Measurements from ENCODE around the gene TRPC1. TPM values are rescaled to one million over a fixed set of nuclear protein-coding genes. Genes with fewer than 3 reads are reported as not detected.

The TRPC1 gene
- total RNA-seq, 1 experiment from 2014 or later = 19.8 TPM

- no peak for DNase-seq (ENCODE audit: low read depth)
These were observed 116.0 kb downstream of the TRPC1 start for GRCh38 chr3:142839831-142840230.

- peak; percentile 64 for DNase-seq (ENCODE audit: low read depth)
These were observed 120.6 kb downstream of the TRPC1 start for GRCh38 chr3:142844339-142844977.

- DNase-seq (ENCODE audit: low read depth) = no peak
These were observed 123.1 kb downstream of the TRPC1 start for GRCh38 chr3:142846779-142847577.

GRCh38 chr3:142849148-142849547, 125.3 kb downstream of the TRPC1 start:
- DNase-seq (ENCODE audit: low read depth) = no peak

- peak; percentile 94 for DNase-seq (ENCODE audit: low read depth)
These were observed 126.7 kb downstream of the TRPC1 start for GRCh38 chr3:142850395-142851023.

GRCh38 chr3:142852009-142852408, 128.2 kb downstream of the TRPC1 start:
- no peak for DNase-seq (ENCODE audit: low read depth)

- peak; percentile 19 for DNase-seq (ENCODE audit: low read depth)
These were observed 129.7 kb downstream of the TRPC1 start for GRCh38 chr3:142853270-142854168.

GRCh38 chr3:142857056-142857455, 133.2 kb downstream of the TRPC1 start:
- peak; percentile 27 for DNase-seq (ENCODE audit: low read depth)

Other genes starting within 250 kb of the TRPC1 start
- gene ATR, start 145.3 kb upstream of the TRPC1 start, total RNA-seq (2014; rRNA removed; shearing (Covaris generic)) = 23.7 and 27.5 TPM in 2 replicates
- 3.7 and 4.9 TPM in 2 replicates for gene PLS1, start 127.6 kb upstream of the TRPC1 start, total RNA-seq (2014; rRNA removed; shearing (Covaris generic))
- gene PCOLCE2, start 165.0 kb downstream of the TRPC1 start, total RNA-seq (2014; rRNA removed; shearing (Covaris generic)) = 2.1 and 2.8 TPM in 2 replicates
- gene PAQR9, start 239.6 kb downstream of the TRPC1 start, total RNA-seq (2014; rRNA removed; shearing (Covaris generic)) = not detected in 2 replicates